ENCODE measurements around the gene NAT16. TPM values are rescaled to one million over a fixed set of nuclear protein-coding genes. Genes with fewer than 3 reads are reported as not detected.

Gene NAT16
- total and polyA plus RNA-seq, 10 of the 15 experiments (the other 5 are each of a cell fraction or from before 2014, with no cell fraction given), result not detected

- TF ChIP-seq E4F1 (IDR thresholded peaks at IDR 0.05; ENCODE audit: borderline replicate concordance, partially characterized antibody) (no peak), GATAD2B (conservative IDR thresholded peaks at IDR 0.05; ENCODE audit: low read depth) (no peak), HDAC2 (IDR thresholded peaks at IDR 0.05) (no peak), RUNX3 (IDR thresholded peaks at IDR 0.05; ENCODE audit: low read length) (peak; percentile 78), FOXM1 (IDR thresholded peaks at IDR 0.05; ENCODE audit: low read depth, low read length) (no peak), ZNF384 (IDR thresholded peaks at IDR 0.05; ENCODE audit: borderline replicate concordance, low read depth, low read length) (no peak), ZNF24 (IDR thresholded peaks at IDR 0.05) (no peak), CBFB (IDR thresholded peaks at IDR 0.05; ENCODE audit: low read depth) (no peak), POLR2AphosphoS2 (IDR thresholded peaks at IDR 0.05; ENCODE audit: low read depth, low read length) (no peak), TARDBP (IDR thresholded peaks at IDR 0.05; ENCODE audit: borderline replicate concordance) (no peak), MEF2A (IDR thresholded peaks at IDR 0.05; ENCODE audit: insufficient read depth, low read depth, low read length) (no peak), IKZF2 (IDR thresholded peaks at IDR 0.05) (peak; percentile 24 to 42; a peak in 3 of 4 replicates), NKRF (conservative IDR thresholded peaks at IDR 0.05) (no peak), E2F8 (IDR thresholded peaks at IDR 0.05; ENCODE audit: low read depth, partially characterized antibody) (no peak)
Observed at GRCh38 chr7:101124376-101125056, 55.6 kb downstream of the NAT16 start (continued).

All from GM12878 (cell line).